Fibroblast of mammary gland (primary cell): ENCODE measurements around the gene TOGARAM2.
"Not testable (repeated sequence)": the region's sequence is repeated elsewhere in the genome, so short reads cannot be mapped to it uniquely, and the experiment has no call there.

Source experiments
- DNase-seq: peaks from one replicate; pipeline ENCODE4 v3.0.0-alpha.2; 2010; ENCODE audit warnings: low read depth
- H3K4me3 ChIP-seq: 2 replicates; pipeline ENCODE4 v1.5.1; 2011; ENCODE audit warnings: low read depth, mild to moderate bottlenecking, low read length, moderate library complexity; ENCODE audit not compliant: control insufficient read depth
- CTCF ChIP-seq: conservative IDR thresholded peaks from 2 replicates; pipeline ENCODE4 v1.5.1; 2011; ENCODE audit warnings: low read depth, low read length, inconsistent platforms; ENCODE audit not compliant: control insufficient read depth, insufficient read depth

The TOGARAM2 gene

GRCh38 chr2:29079887-29080286, 98.8 kb downstream of the TOGARAM2 start:
- TF ChIP-seq CTCF = no peak
- DNase-seq = no peak
- no peak overlapping the region for H3K4me3 ChIP-seq

- no peak overlapping the region for H3K4me3 ChIP-seq
- peak; percentile 55 for DNase-seq
- no peak for TF ChIP-seq CTCF
These were observed 100.0 kb downstream of the TOGARAM2 start for GRCh38 chr2:29080886-29081743.

- no peak for DNase-seq
These were observed 101.9 kb downstream of the TOGARAM2 start for GRCh38 chr2:29082804-29083495.

GRCh38 chr2:29084554-29084953, 103.5 kb downstream of the TOGARAM2 start:
- DNase-seq = no peak
- no peak overlapping the region for H3K4me3 ChIP-seq
- no peak for TF ChIP-seq CTCF

More at GRCh38 chr2:29082804-29083495, 101.9 kb downstream of the TOGARAM2 start:
- no peak for TF ChIP-seq CTCF
- H3K4me3 ChIP-seq = no peak overlapping the region

- DNase-seq = peak; percentile 21
- H3K4me3 ChIP-seq = not testable (repeated sequence)
These were observed 109.2 kb downstream of the TOGARAM2 start for GRCh38 chr2:29090311-29090710.

GRCh38 chr2:29096969-29097368, 115.9 kb downstream of the TOGARAM2 start:
- no peak for TF ChIP-seq CTCF
- H3K4me3 ChIP-seq = no peak overlapping the region
- DNase-seq = no peak

GRCh38 chr2:29097569-29097968, 116.5 kb downstream of the TOGARAM2 start:
- DNase-seq = no peak
- TF ChIP-seq CTCF = no peak
- no peak overlapping the region for H3K4me3 ChIP-seq
